Ascending aorta (tissue), 2 donors: ENCODE data around the gene SNX9. TPM values are rescaled to one million over a fixed set of nuclear protein-coding genes. Genes with fewer than 3 reads are reported as not detected.

Experiments used
- DNase-seq, 2 donors: peaks; one replicate each; pipeline ENCODE4 v3.0.0-alpha.2; 2019; ENCODE audit warnings: low spot score in 2 of 2
- H3K27ac ChIP-seq, 2 donors: fragments of 200-600 bp; sonication (generic); one replicate each; pipeline ENCODE4 v1.5.1; 2016 to 2017; ENCODE audit warnings: mild to moderate bottlenecking in 1 of 2
- H3K27me3 ChIP-seq: fragments of 200-600 bp; sonication (generic); one replicate; pipeline ENCODE4 v1.5.1; 2017
- H3K36me3 ChIP-seq, 2 donors: fragments of 200-600 bp; sonication (generic); one replicate each; pipeline ENCODE4 v1.5.1; 2016
- H3K4me1 ChIP-seq, 2 donors: fragments of 200-600 bp; sonication (generic); one replicate each; pipeline ENCODE4 v1.5.1; 2016 to 2017; ENCODE audit warnings: mild to moderate bottlenecking in 1 of 2
- H3K4me3 ChIP-seq, 2 donors: fragments of 200-600 bp; sonication (generic); one replicate each; pipeline ENCODE4 v1.5.1; 2016 to 2017; ENCODE audit warnings: mild to moderate bottlenecking in 1 of 2
- H3K9me3 ChIP-seq, 2 donors: fragments of 200-600 bp; sonication (generic); one replicate each; pipeline ENCODE4 v1.5.1; 2016
- intact Hi-C: fragments of 100-400 bp; cut with DNase I; formaldehyde crosslinking; loops from one replicate; pipeline ENCODE4 v1.15.1; 2023
- total RNA-seq: library from RNA; depleted of rRNA; stranded (reverse); fragments of >200 nt; gene quantifications from one replicate; pipeline ENCODE4 v1.1.0, GENCODE V29; 2016
- TF ChIP-seq, protein P1 (sequence below), 3 experiments: fragments of 200-600 bp in 2 of 3; fragments of 450-650 bp in 1 of 3; sonication (generic) in 2 of 3; IDR thresholded peaks; one replicate each; pipeline ENCODE4 v1.5.1; 2016 to 2019; ENCODE audit warnings: antibody characterized with exemption in 3 of 3, mild to moderate bottlenecking in 1 of 3, moderate library complexity in 1 of 3

Gene SNX9
- total RNA-seq, 1 donor from 2014 or later: 55.2 TPM

DNA sequence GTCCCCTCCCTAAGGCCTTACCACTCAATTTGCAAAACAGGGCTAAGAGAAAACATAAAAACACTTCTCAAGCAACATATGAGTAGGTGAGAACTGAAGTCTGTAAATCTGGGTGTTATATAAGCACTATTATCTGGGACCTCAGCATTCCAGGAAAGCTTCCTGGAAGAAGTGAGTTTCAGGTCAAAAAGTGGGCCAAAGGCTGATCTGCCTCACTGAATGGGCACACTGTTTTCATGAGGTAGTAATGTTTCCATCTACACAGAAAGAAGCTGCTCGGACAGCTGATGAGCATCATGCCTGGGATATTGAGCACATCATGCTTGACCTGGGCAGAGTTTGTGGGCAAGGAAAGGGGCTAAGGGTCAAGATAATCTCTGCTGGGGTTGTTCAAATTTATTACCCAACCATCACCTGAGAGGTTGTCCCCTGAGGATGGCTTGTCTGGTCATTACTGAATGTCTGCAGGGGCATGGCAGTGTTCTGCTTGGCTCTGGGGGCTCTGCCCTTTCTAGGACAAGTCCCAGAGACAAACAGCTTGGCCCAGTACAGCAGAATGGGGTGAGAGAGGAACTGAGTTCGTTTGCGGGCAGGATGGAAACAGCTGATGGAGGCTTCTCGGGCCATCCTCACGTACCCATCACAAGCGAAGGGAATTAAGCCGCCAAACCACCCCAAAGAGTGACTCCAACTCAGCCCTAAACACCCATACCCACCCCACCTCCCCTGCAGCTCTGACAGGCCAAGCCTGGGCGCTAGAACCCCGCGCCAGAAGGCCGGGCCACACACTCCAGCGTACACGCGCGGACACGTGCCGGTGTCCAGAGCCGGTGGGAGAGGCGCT, 157.5 kb downstream of the SNX9 start:
- peaks cover 5 to 26% of the 10 kb centered on the region in 2 donors for H3K4me1 ChIP-seq
- H3K27me3 ChIP-seq: no peaks in the 10 kb centered on the region
- no peaks in the 10 kb centered on the region for H3K9me3 ChIP-seq
- peak in 1 of 2 donors; percentile 64 for DNase-seq
- H3K27ac ChIP-seq: peak overlapping the region; percentile 79 to 81
- TF ChIP-seq, protein P1, sequence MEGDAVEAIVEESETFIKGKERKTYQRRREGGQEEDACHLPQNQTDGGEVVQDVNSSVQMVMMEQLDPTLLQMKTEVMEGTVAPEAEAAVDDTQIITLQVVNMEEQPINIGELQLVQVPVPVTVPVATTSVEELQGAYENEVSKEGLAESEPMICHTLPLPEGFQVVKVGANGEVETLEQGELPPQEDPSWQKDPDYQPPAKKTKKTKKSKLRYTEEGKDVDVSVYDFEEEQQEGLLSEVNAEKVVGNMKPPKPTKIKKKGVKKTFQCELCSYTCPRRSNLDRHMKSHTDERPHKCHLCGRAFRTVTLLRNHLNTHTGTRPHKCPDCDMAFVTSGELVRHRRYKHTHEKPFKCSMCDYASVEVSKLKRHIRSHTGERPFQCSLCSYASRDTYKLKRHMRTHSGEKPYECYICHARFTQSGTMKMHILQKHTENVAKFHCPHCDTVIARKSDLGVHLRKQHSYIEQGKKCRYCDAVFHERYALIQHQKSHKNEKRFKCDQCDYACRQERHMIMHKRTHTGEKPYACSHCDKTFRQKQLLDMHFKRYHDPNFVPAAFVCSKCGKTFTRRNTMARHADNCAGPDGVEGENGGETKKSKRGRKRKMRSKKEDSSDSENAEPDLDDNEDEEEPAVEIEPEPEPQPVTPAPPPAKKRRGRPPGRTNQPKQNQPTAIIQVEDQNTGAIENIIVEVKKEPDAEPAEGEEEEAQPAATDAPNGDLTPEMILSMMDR (IDR thresholded peaks at IDR 0.05): no peak
- H3K36me3 ChIP-seq: no peaks in the 10 kb centered on the region
- intact Hi-C loops: loop anchor here (1.0 to 5.0 kb wide), 4 partner anchors 37 to 187 kb away; partner anchors contain the start of genes GTF2H5 and SERAC1
- H3K4me3 ChIP-seq: peak overlapping the region; percentile 77 to 94

DNA sequence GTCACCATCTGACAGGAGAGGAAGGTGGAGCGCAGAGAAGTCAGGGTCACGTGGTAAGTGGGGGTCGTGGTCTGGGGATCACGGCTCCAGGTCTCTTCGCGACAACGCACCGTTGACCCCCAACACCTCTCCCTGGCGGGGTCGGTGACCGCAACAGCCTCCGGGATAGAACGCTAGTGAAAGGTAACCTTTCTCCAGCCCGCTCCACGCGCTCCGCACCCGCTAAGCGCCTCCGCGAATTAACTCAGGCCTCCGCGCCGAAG, 158.0 kb downstream of the SNX9 start:
- Histone ChIP-seq H3K4me1 (peaks cover 5 to 26% of the 10 kb centered on the region in 2 donors), H3K27ac (peak overlapping the region; percentile 79 to 81), H3K36me3 (no peaks in the 10 kb centered on the region), H3K4me3 (peak overlapping the region; percentile 77 to 94), H3K9me3 (no peaks in the 10 kb centered on the region), H3K27me3 (no peaks in the 10 kb centered on the region)
- peak in 1 of 2 donors; percentile 64 for DNase-seq
- intact Hi-C loops: loop anchor here (1.0 to 5.0 kb wide), 4 partner anchors 36 to 186 kb away; partner anchors contain the start of genes GTF2H5 and SERAC1
- TF ChIP-seq, protein P1 (IDR thresholded peaks at IDR 0.05): no peak

DNA sequence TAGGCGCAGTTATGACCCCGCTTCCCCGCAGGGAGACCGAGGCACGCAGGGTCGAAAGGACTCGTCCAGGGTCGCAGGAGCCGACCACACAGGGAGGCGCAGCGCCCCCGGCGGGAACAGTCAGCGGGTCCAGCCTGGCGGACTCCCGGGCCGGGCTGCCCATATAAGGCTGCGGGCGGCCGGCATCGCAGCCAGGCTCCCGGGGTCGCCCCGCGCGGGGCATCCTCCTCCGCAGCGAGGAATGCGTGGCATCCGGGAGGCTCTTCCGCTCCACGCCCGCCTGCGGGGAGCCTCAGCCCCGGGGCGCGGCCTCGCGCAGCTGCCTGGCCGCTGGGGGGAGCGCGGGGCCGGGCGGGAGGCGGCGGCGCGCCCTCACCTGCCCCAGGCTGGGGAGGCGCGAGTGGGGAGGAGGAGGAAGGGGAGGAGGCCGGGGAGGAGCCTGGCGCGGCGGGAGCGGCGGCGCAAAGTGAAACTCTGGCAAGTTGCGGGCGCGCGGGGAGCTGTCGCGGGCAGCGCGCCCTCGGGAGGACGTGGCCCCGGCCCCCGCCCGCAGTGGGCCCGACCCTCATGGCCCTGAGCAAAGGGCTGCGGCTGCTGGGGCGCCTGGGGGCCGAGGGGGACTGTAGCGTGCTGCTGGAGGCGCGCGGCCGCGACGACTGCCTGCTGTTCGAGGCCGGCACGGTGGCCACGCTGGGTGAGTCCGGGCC, 158.5 kb downstream of the SNX9 start, which contains the start of gene SYNJ2:
SYNJ2 (plus strand) TSS at position 469 of the 707 bp plus-strand sequence; CDS start at position 568, 99 bp downstream.
- H3K9me3 ChIP-seq: no peaks in the 10 kb centered on the region
- no peaks in the 10 kb centered on the region for H3K27me3 ChIP-seq
- intact Hi-C loops: loop anchor here (1.0 to 5.0 kb wide), 6 partner anchors 22 to 186 kb away; partner anchors contain the start of genes GTF2H5 and SERAC1
- peaks cover 5 to 26% of the 10 kb centered on the region in 2 donors for H3K4me1 ChIP-seq
- peak in 1 of 2 donors; percentile 86 for DNase-seq
- H3K4me3 ChIP-seq: peak within 1 kb of the TSS; percentile 77 to 94
- H3K27ac ChIP-seq: peak within 1 kb of the TSS; percentile 79 to 81
- TF ChIP-seq, protein P1 (IDR thresholded peaks at IDR 0.05): peak; percentile 66 to 78 (median 74)
- H3K36me3 ChIP-seq: no peaks in the 10 kb centered on the region

DNA sequence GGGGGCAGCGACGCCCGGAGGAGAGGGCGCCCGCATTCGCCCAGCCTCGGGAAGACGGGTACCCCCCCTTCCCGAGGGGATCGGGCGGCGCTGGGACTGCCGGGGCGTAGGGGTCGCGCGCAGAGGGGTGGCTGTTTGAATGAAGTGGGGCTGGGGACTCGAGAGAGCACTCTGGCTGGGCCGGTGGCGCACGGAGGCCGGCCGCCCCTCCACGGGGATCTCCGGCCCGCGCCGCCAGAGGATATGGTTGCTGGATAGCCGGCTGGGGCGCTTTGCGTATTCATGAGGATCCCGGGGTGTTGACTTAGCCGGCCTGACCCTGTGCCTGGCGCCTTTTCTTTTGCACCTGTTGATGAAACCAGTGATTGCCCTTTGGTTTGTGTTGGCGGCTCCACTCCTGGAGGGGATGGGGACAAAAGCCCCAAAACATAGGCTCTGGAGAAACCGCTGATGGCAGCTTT, 159.1 kb downstream of the SNX9 start:
- Histone ChIP-seq H3K27me3 (no peaks in the 10 kb centered on the region), H3K36me3 (no peaks in the 10 kb centered on the region), H3K4me1 (peaks cover 5 to 26% of the 10 kb centered on the region in 2 donors), H3K9me3 (no peaks in the 10 kb centered on the region), H3K27ac (peak overlapping the region; percentile 79 to 81), H3K4me3 (peak overlapping the region; percentile 77 to 94)
- TF ChIP-seq, protein P1 (IDR thresholded peaks at IDR 0.05): peak in 1 of 3 experiments; percentile 4
- intact Hi-C loops: loop anchor here (1.0 to 5.0 kb wide), 4 partner anchors 21 to 185 kb away; partner anchors contain the start of genes GTF2H5 and SERAC1
- no peak for DNase-seq

DNA sequence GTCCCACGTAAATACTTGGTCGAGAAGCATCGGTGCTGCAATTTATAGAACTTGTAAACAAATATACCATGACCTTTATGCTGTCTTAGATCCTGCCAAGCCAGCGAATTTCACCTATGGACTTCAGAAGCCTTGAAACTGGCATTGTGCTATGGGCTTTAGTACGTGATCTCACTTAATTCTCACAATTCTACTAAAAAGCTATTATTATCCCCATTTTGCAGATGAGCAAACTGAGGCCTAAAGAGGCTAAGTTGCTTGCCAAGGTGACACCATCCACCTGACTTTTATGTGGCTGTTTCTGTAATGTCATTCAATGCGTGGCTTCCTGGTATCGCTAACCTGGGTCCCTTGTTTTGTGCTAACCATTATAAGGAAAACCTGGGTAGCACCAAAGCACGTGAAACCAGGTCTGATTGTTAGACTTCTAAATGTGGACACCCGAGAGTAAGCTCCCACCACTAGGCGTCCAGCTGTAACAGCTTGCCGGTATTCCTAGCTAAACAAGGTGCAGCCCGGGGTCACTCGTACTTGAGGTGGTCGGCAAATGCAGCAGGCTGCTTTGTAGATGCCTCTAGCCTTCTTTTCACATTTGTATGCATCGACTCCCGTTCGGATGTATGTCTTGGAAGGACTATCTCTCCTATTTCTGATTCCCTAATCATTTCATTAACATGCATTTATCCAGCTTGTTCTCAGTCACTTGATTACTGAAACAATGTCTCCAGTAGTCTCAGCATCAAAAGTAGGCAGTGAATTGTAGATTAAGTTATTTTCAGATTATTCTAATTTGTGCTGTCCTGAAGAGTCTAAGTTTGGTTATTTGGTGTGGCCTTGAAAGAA, 159.7 kb downstream of the SNX9 start:
- Histone ChIP-seq H3K9me3 (no peaks in the 10 kb centered on the region), H3K4me1 (peaks cover 5 to 26% of the 10 kb centered on the region in 2 donors), H3K4me3 (peak overlapping the region; percentile 77 to 94), H3K27ac (peak overlapping the region; percentile 27 to 79), H3K36me3 (no peaks in the 10 kb centered on the region), H3K27me3 (no peaks in the 10 kb centered on the region)
- intact Hi-C loops: loop anchor here (1.0 to 5.0 kb wide), 4 partner anchors 21 to 185 kb away; partner anchors contain the start of genes GTF2H5 and SERAC1
- TF ChIP-seq, protein P1 (IDR thresholded peaks at IDR 0.05): peak; percentile 14 to 52 (median 38)
- DNase-seq: no peak
